ENCODE results near the gene CRISPLD2.
A peak's percentile ranks its signal among the peaks of the same experiment; 100 is the strongest.

The CRISPLD2 gene

GRCh38 chr16:84810518-84811273 lies 9.1 kb upstream of the CRISPLD2 start:
- peaks cover 9 to 23% of the 10 kb centered on the region in 2 donors for H3K4me1 Mint-ChIP-seq
- peak overlapping the region; percentile 9 for H3K27ac Mint-ChIP-seq
- ATAC-seq (replicated peaks) = peak; percentile 40 to 56
- peak overlapping the region in 1 of 2 donors; percentile 17 for H3K4me3 Mint-ChIP-seq
- no peak for DNase-seq
- no peaks in the 10 kb centered on the region for H3K9me3 Mint-ChIP-seq
- H3K36me3 Mint-ChIP-seq = no peaks in the 10 kb centered on the region
- peaks cover 0 to 8% of the 10 kb centered on the region in 2 donors for H3K27me3 Mint-ChIP-seq

GRCh38 chr16:84811529-84811928 lies 8.3 kb upstream of the CRISPLD2 start:
- Mint-ChIP-seq H3K36me3 (no peaks in the 10 kb centered on the region), H3K4me3 (no peak overlapping the region), H3K4me1 (peaks cover 9 to 14% of the 10 kb centered on the region in 2 donors), H3K27ac (no peak overlapping the region), H3K9me3 (no peaks in the 10 kb centered on the region), H3K27me3 (peaks cover 0 to 8% of the 10 kb centered on the region in 2 donors)
- no peak for DNase-seq
- no peak for ATAC-seq (replicated peaks)

DNA sequence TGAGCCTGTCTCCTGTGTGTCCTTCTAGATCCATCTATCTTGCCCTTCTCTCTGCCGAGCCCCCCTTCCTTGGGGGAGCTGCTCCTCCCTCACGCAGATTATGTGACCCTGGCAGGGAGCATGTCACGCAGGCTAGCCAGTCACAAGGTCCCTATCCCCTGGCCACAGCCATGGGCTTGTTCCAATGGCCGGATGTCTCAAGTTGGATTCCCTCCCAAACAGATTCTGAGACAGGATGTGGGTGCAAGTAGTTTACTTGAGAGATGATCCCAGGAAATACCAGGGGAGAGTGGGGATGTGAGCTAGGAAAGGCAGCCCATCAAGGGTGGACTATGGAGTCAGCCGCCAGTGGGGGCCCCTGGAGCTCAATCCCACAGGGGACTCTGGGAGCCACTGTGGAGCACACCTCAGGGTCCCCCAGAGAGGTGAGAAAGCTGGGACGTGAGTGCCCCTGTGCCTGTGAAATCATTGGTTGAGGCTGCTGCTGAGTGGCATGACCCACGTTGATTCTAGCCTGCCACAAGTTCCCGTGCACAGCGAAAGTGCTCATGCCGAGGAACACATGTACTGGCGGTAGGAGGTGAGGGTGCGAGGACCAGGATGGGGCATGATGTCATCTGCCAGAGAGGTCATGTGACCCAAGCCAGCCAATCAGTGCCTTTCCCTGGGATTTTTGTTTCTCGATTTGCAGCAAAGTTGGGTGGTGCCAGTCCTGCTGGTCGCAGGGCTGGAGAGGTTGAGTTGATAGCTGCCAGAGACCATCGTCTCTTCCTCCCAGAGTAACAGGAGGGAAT lies 6.4 kb upstream of the CRISPLD2 start:
- no peaks in the 10 kb centered on the region for H3K9me3 Mint-ChIP-seq
- no peaks in the 10 kb centered on the region for H3K36me3 Mint-ChIP-seq
- peaks cover 6 to 8% of the 10 kb centered on the region in 2 donors for H3K4me1 Mint-ChIP-seq
- ATAC-seq (replicated peaks) = no peak
- H3K27me3 Mint-ChIP-seq = peaks cover 5 to 8% of the 10 kb centered on the region in 2 donors
- no peak for DNase-seq
- no peak overlapping the region for H3K4me3 Mint-ChIP-seq
- H3K27ac Mint-ChIP-seq = no peak overlapping the region

DNA sequence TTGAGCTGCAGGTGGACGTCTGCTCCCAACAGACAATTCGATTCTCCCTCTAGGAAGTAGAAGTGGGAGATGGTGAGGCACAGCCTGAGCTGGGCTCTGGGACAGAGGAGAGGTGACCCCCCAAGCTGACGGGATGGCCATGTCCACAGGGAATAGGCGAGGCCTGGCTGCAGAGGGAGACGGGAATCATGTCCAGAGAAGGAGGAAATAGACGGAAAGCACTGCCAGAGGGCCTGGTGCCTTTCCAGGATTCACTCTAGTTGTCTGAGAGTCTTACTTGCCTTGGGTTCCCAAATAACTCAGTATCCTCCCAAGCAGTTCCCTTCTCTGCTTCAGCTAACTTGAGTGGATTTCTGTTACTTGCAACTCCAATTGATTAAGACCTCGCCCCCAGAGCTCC lies 4.3 kb upstream of the CRISPLD2 start:
- Mint-ChIP-seq H3K4me3 (no peak overlapping the region), H3K9me3 (no peaks in the 10 kb centered on the region), H3K27ac (no peak overlapping the region), H3K4me1 (peaks cover 13 to 16% of the 10 kb centered on the region in 2 donors), H3K27me3 (peaks cover 19 to 20% of the 10 kb centered on the region in 2 donors), H3K36me3 (no peaks in the 10 kb centered on the region)
- no peak for ATAC-seq (replicated peaks)
- DNase-seq = no peak

- Mint-ChIP-seq H3K4me3 (no peak overlapping the region), H3K4me1 (peaks cover 11 to 14% of the 10 kb centered on the region in 2 donors), H3K27ac (no peak overlapping the region), H3K27me3 (peaks cover 25% of the 10 kb centered on the region in 2 donors), H3K36me3 (no peaks in the 10 kb centered on the region), H3K9me3 (no peaks in the 10 kb centered on the region)
- no peak for DNase-seq
- ATAC-seq (replicated peaks) = no peak
Observed at GRCh38 chr16:84816023-84816422, 3.8 kb upstream of the CRISPLD2 start.

- DNase-seq (no peak), ATAC-seq (replicated peaks) (no peak)
- Mint-ChIP-seq H3K4me1 (peaks cover 11% of the 10 kb centered on the region in 2 donors), H3K36me3 (no peaks in the 10 kb centered on the region), H3K9me3 (no peaks in the 10 kb centered on the region), H3K27me3 (peaks cover 30% of the 10 kb centered on the region in 2 donors), H3K27ac (no peak overlapping the region), H3K4me3 (no peak overlapping the region)
Observed at GRCh38 chr16:84816485-84816884, 3.3 kb upstream of the CRISPLD2 start.

DNA sequence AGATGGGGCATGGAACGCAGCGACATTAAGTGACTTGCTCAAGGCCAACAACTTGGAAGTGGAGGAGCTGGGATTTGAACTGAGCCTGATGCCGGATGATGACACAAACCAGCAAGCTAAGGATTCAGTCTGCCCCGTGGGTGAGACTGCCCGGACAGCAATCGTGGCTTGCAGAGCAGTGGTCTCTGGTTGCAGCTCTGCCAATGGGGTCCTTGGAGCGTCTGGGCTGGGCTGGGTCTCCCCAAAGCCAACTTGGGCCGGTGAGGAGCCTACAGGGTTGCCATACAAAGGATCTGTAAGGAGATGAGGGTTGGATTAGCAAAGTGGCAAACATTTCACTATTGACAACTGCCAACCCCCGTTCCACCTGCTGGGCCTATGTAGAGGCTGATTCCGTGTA lies 2.6 kb upstream of the CRISPLD2 start:
- Mint-ChIP-seq H3K27ac (no peak overlapping the region), H3K4me1 (peaks cover 11% of the 10 kb centered on the region in 2 donors), H3K36me3 (no peaks in the 10 kb centered on the region), H3K4me3 (no peak overlapping the region), H3K27me3 (peaks cover 37% of the 10 kb centered on the region in 2 donors), H3K9me3 (no peaks in the 10 kb centered on the region)
- ATAC-seq (replicated peaks) (no peak), DNase-seq (no peak)

- Mint-ChIP-seq H3K4me3 (no peak overlapping the region), H3K9me3 (no peaks in the 10 kb centered on the region), H3K27ac (no peak overlapping the region), H3K27me3 (peaks cover 41% of the 10 kb centered on the region in 2 donors), H3K4me1 (peaks cover 11% of the 10 kb centered on the region in 2 donors), H3K36me3 (no peaks in the 10 kb centered on the region)
- DNase-seq (no peak), ATAC-seq (replicated peaks) (no peak)
Observed at GRCh38 chr16:84817613-84818012, 2.2 kb upstream of the CRISPLD2 start.

- Mint-ChIP-seq H3K4me1 (peaks cover 8 to 11% of the 10 kb centered on the region in 2 donors), H3K36me3 (no peaks in the 10 kb centered on the region), H3K9me3 (no peaks in the 10 kb centered on the region), H3K27me3 (peaks cover 42 to 46% of the 10 kb centered on the region in 2 donors), H3K4me3 (no peak overlapping the region), H3K27ac (no peak overlapping the region)
- no peak for DNase-seq
- ATAC-seq (replicated peaks) = no peak
Observed at GRCh38 chr16:84818133-84818532, 1.7 kb upstream of the CRISPLD2 start.

GRCh38 chr16:84818989-84819643 lies 669 bp upstream of the CRISPLD2 start:
- no peak for DNase-seq
- peaks cover 45 to 53% of the 10 kb centered on the region in 2 donors for H3K27me3 Mint-ChIP-seq
- no peak overlapping the region for H3K27ac Mint-ChIP-seq
- peak; percentile 6 to 29 for ATAC-seq (replicated peaks)
- no peaks in the 10 kb centered on the region for H3K36me3 Mint-ChIP-seq
- peak overlapping the region in 1 of 2 donors; percentile 77 for H3K4me3 Mint-ChIP-seq
- peaks cover 8 to 11% of the 10 kb centered on the region in 2 donors for H3K4me1 Mint-ChIP-seq
- no peaks in the 10 kb centered on the region for H3K9me3 Mint-ChIP-seq

DNA sequence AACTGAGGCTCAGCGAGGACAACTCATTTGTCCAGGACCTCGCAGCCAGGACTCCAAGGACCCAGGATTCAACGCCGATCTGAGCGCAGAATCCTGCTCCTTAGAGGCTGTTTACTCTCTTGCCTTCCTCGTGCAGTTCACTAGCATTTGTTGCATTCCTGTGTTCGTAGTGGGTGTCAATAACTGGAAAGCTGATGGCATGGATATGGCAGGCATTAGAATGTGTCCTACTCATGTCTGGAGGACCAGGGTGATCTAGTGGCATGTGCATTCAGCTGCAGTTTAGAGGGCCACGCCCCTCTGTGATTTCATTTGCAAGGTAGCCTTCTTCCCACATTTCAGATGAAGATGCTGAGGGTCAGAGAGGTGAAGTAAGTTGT lies 510 bp downstream of the CRISPLD2 start:
- peak overlapping the region; percentile 77 to 78 for H3K4me3 Mint-ChIP-seq
- no peak for DNase-seq
- H3K27me3 Mint-ChIP-seq = peaks cover 50 to 62% of the 10 kb centered on the region in 2 donors
- no peak for ATAC-seq (replicated peaks)
- H3K9me3 Mint-ChIP-seq = no peaks in the 10 kb centered on the region
- H3K27ac Mint-ChIP-seq = no peak overlapping the region
- H3K4me1 Mint-ChIP-seq = peaks cover 8 to 11% of the 10 kb centered on the region in 2 donors
- no peaks in the 10 kb centered on the region for H3K36me3 Mint-ChIP-seq

DNA sequence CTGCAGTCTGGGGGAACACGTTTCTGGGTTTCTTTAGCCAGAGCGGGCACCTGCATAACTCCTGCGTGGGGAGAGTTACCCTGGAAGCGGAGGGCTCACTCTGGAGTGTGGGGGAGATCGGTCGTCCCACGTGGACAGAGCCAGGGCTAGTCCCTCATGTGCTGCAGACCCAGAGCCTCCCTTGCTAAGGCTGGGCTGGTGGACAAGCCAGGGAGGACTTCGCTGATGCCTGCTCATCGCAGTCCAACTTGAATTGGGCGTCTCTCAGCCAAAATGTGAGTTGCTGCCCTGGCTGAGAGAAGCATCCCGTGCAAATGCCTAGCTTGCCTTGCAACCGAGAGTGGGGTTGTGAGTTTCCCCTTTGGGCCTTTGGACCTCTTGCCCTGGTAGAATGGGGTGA lies 986 bp downstream of the CRISPLD2 start:
- ATAC-seq (replicated peaks) (no peak), DNase-seq (no peak)
- no peak overlapping the region for H3K27ac Mint-ChIP-seq
- H3K9me3 Mint-ChIP-seq = no peaks in the 10 kb centered on the region
- H3K36me3 Mint-ChIP-seq = no peaks in the 10 kb centered on the region
- H3K27me3 Mint-ChIP-seq = peaks cover 50 to 62% of the 10 kb centered on the region in 2 donors
- H3K4me3 Mint-ChIP-seq = no peak overlapping the region
- H3K4me1 Mint-ChIP-seq = peaks cover 8 to 11% of the 10 kb centered on the region in 2 donors

GRCh38 chr16:84821179-84821578 lies 1.4 kb downstream of the CRISPLD2 start:
- no peaks in the 10 kb centered on the region for H3K36me3 Mint-ChIP-seq
- no peaks in the 10 kb centered on the region for H3K9me3 Mint-ChIP-seq
- H3K27me3 Mint-ChIP-seq = peaks cover 50 to 62% of the 10 kb centered on the region in 2 donors
- no peak overlapping the region for H3K27ac Mint-ChIP-seq
- ATAC-seq (replicated peaks) (no peak), DNase-seq (no peak)
- no peak overlapping the region for H3K4me3 Mint-ChIP-seq
- peaks cover 8 to 11% of the 10 kb centered on the region in 2 donors for H3K4me1 Mint-ChIP-seq

Measured in stimulated activated naive B cell treated with anti-CD40 and anti-IgM and Interleukin-4, amounts not matched to agents 10 μg/mL and 1 μg/mL and 100 μg/mL, for 72 hours (primary cell).